ENCODE measurements around the gene HDAC4. TPM values are rescaled to one million over a fixed set of nuclear protein-coding genes. Genes with fewer than 3 reads are reported as not detected.

The HDAC4 gene
- total RNA-seq, 1 experiment from 2014 or later: 44.4 TPM

DNA sequence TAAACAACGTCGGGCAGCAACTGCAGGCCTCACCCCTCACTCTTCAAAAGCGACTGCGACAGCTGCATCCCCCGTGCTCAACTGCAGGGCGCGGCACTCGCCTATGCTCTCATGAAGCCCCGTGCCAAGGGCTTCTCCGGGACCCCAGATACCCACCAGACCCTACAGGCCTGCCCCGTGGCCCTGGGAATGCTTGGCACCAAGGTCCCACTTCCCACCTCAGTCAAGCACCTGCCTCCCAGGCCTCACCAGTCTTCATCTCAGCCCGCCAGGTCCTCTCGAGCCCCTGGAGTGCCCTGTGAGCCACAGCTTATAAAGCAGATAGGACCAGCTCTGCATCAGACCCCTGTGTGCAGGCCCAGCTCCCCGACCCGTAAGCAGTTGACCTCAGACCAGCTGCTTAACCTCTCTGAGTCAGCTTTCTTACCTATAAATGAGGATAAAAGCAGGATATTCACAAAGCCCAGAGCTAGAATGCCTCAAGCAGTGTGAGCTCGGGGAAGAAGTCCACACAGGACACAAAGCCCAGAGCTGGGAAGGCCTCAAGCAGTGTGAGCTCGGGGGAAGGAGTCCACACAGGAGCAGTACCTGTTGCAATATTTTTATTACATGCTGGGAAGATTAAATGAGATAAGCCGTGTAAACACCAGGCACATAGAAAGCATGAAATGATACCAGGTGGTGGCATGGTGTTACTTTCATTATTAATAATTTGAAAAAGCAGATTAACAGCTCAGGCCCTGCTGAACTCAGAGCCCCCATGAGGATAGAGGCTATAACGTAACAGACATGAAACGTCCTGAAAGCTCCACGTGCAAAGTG is 96.9 kb downstream of the HDAC4 start:
- ChIA-PET CTCF (interaction anchor here (0.9 to 1.7 kb wide), 3 partner anchors 8 to 12 kb away, joined by 3 to 5 read pairs (median 3); no protein-coding TSS in a partner anchor), POLR2A (interaction anchor here (1.0 kb wide), 1 partner anchor 97 kb away, joined by 3 read pairs; the partner anchor contains the start of gene HDAC4)
- no peaks in the 10 kb centered on the region for H3K9me3 Mint-ChIP-seq
- H3K4me3 Mint-ChIP-seq: no peak overlapping the region
- DNase-seq (ENCODE audit: low spot score): no peak
- H3K36me3 Mint-ChIP-seq: peaks cover 2% of the 10 kb centered on the region; the same call in 1 of the 2 replicates
- ATAC-seq: no peak
- H3K4me1 Mint-ChIP-seq: peaks cover 42% of the 10 kb centered on the region
- peak overlapping the region; percentile 90 for H3K27ac Mint-ChIP-seq
- no peaks in the 10 kb centered on the region for H3K27me3 Mint-ChIP-seq (ENCODE audit: low read depth)
- TF ChIP-seq SOX15 (CRISPR knock-in tag; IDR thresholded peaks at IDR 0.05) (no peak), PRRX2 (CRISPR knock-in tag; IDR thresholded peaks at IDR 0.05) (no peak), NR2C2 (CRISPR knock-in tag; IDR thresholded peaks at IDR 0.05) (no peak), TCF7 (CRISPR knock-in tag; IDR thresholded peaks at IDR 0.05; ENCODE audit: low read depth) (no peak), JUN (CRISPR knock-in tag; IDR thresholded peaks at IDR 0.05) (no peak), SMAD4 (CRISPR knock-in tag; IDR thresholded peaks at IDR 0.05) (no peak), FOXP1 (CRISPR knock-in tag; IDR thresholded peaks at IDR 0.05; ENCODE audit: borderline replicate concordance) (no peak), ZBTB21 (CRISPR knock-in tag; IDR thresholded peaks at IDR 0.05; ENCODE audit: borderline replicate concordance) (no peak), IRF2 (CRISPR knock-in tag; IDR thresholded peaks at IDR 0.05; ENCODE audit: borderline replicate concordance, low read depth) (no peak)
- TF ChIP-seq, protein P1, sequence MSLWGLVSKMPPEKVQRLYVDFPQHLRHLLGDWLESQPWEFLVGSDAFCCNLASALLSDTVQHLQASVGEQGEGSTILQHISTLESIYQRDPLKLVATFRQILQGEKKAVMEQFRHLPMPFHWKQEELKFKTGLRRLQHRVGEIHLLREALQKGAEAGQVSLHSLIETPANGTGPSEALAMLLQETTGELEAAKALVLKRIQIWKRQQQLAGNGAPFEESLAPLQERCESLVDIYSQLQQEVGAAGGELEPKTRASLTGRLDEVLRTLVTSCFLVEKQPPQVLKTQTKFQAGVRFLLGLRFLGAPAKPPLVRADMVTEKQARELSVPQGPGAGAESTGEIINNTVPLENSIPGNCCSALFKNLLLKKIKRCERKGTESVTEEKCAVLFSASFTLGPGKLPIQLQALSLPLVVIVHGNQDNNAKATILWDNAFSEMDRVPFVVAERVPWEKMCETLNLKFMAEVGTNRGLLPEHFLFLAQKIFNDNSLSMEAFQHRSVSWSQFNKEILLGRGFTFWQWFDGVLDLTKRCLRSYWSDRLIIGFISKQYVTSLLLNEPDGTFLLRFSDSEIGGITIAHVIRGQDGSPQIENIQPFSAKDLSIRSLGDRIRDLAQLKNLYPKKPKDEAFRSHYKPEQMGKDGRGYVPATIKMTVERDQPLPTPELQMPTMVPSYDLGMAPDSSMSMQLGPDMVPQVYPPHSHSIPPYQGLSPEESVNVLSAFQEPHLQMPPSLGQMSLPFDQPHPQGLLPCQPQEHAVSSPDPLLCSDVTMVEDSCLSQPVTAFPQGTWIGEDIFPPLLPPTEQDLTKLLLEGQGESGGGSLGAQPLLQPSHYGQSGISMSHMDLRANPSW (CRISPR knock-in tag; conservative IDR thresholded peaks at IDR 0.05; ENCODE audit: low read depth): no peak
- TF ChIP-seq, protein P2, sequence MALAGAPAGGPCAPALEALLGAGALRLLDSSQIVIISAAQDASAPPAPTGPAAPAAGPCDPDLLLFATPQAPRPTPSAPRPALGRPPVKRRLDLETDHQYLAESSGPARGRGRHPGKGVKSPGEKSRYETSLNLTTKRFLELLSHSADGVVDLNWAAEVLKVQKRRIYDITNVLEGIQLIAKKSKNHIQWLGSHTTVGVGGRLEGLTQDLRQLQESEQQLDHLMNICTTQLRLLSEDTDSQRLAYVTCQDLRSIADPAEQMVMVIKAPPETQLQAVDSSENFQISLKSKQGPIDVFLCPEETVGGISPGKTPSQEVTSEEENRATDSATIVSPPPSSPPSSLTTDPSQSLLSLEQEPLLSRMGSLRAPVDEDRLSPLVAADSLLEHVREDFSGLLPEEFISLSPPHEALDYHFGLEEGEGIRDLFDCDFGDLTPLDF (CRISPR knock-in tag; IDR thresholded peaks at IDR 0.05): no peak
- TF ChIP-seq, protein P3, sequence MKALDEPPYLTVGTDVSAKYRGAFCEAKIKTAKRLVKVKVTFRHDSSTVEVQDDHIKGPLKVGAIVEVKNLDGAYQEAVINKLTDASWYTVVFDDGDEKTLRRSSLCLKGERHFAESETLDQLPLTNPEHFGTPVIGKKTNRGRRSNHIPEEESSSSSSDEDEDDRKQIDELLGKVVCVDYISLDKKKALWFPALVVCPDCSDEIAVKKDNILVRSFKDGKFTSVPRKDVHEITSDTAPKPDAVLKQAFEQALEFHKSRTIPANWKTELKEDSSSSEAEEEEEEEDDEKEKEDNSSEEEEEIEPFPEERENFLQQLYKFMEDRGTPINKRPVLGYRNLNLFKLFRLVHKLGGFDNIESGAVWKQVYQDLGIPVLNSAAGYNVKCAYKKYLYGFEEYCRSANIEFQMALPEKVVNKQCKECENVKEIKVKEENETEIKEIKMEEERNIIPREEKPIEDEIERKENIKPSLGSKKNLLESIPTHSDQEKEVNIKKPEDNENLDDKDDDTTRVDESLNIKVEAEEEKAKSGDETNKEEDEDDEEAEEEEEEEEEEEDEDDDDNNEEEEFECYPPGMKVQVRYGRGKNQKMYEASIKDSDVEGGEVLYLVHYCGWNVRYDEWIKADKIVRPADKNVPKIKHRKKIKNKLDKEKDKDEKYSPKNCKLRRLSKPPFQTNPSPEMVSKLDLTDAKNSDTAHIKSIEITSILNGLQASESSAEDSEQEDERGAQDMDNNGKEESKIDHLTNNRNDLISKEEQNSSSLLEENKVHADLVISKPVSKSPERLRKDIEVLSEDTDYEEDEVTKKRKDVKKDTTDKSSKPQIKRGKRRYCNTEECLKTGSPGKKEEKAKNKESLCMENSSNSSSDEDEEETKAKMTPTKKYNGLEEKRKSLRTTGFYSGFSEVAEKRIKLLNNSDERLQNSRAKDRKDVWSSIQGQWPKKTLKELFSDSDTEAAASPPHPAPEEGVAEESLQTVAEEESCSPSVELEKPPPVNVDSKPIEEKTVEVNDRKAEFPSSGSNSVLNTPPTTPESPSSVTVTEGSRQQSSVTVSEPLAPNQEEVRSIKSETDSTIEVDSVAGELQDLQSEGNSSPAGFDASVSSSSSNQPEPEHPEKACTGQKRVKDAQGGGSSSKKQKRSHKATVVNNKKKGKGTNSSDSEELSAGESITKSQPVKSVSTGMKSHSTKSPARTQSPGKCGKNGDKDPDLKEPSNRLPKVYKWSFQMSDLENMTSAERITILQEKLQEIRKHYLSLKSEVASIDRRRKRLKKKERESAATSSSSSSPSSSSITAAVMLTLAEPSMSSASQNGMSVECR (CRISPR knock-in tag; IDR thresholded peaks at IDR 0.05; ENCODE audit: borderline replicate concordance): no peak
- TF ChIP-seq, protein P4, sequence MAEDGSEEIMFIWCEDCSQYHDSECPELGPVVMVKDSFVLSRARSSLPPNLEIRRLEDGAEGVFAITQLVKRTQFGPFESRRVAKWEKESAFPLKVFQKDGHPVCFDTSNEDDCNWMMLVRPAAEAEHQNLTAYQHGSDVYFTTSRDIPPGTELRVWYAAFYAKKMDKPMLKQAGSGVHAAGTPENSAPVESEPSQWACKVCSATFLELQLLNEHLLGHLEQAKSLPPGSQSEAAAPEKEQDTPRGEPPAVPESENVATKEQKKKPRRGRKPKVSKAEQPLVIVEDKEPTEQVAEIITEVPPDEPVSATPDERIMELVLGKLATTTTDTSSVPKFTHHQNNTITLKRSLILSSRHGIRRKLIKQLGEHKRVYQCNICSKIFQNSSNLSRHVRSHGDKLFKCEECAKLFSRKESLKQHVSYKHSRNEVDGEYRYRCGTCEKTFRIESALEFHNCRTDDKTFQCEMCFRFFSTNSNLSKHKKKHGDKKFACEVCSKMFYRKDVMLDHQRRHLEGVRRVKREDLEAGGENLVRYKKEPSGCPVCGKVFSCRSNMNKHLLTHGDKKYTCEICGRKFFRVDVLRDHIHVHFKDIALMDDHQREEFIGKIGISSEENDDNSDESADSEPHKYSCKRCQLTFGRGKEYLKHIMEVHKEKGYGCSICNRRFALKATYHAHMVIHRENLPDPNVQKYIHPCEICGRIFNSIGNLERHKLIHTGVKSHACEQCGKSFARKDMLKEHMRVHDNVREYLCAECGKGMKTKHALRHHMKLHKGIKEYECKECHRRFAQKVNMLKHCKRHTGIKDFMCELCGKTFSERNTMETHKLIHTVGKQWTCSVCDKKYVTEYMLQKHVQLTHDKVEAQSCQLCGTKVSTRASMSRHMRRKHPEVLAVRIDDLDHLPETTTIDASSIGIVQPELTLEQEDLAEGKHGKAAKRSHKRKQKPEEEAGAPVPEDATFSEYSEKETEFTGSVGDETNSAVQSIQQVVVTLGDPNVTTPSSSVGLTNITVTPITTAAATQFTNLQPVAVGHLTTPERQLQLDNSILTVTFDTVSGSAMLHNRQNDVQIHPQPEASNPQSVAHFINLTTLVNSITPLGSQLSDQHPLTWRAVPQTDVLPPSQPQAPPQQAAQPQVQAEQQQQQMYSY (CRISPR knock-in tag; IDR thresholded peaks at IDR 0.05): no peak
- TF ChIP-seq, protein P5, sequence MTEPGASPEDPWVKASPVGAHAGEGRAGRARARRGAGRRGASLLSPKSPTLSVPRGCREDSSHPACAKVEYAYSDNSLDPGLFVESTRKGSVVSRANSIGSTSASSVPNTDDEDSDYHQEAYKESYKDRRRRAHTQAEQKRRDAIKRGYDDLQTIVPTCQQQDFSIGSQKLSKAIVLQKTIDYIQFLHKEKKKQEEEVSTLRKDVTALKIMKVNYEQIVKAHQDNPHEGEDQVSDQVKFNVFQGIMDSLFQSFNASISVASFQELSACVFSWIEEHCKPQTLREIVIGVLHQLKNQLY (CRISPR knock-in tag; IDR thresholded peaks at IDR 0.05): no peak
- TF ChIP-seq, protein P6, sequence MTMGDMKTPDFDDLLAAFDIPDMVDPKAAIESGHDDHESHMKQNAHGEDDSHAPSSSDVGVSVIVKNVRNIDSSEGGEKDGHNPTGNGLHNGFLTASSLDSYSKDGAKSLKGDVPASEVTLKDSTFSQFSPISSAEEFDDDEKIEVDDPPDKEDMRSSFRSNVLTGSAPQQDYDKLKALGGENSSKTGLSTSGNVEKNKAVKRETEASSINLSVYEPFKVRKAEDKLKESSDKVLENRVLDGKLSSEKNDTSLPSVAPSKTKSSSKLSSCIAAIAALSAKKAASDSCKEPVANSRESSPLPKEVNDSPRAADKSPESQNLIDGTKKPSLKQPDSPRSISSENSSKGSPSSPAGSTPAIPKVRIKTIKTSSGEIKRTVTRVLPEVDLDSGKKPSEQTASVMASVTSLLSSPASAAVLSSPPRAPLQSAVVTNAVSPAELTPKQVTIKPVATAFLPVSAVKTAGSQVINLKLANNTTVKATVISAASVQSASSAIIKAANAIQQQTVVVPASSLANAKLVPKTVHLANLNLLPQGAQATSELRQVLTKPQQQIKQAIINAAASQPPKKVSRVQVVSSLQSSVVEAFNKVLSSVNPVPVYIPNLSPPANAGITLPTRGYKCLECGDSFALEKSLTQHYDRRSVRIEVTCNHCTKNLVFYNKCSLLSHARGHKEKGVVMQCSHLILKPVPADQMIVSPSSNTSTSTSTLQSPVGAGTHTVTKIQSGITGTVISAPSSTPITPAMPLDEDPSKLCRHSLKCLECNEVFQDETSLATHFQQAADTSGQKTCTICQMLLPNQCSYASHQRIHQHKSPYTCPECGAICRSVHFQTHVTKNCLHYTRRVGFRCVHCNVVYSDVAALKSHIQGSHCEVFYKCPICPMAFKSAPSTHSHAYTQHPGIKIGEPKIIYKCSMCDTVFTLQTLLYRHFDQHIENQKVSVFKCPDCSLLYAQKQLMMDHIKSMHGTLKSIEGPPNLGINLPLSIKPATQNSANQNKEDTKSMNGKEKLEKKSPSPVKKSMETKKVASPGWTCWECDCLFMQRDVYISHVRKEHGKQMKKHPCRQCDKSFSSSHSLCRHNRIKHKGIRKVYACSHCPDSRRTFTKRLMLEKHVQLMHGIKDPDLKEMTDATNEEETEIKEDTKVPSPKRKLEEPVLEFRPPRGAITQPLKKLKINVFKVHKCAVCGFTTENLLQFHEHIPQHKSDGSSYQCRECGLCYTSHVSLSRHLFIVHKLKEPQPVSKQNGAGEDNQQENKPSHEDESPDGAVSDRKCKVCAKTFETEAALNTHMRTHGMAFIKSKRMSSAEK (CRISPR knock-in tag; IDR thresholded peaks at IDR 0.05; ENCODE audit: borderline replicate concordance): no peak
- TF ChIP-seq, protein P7, sequence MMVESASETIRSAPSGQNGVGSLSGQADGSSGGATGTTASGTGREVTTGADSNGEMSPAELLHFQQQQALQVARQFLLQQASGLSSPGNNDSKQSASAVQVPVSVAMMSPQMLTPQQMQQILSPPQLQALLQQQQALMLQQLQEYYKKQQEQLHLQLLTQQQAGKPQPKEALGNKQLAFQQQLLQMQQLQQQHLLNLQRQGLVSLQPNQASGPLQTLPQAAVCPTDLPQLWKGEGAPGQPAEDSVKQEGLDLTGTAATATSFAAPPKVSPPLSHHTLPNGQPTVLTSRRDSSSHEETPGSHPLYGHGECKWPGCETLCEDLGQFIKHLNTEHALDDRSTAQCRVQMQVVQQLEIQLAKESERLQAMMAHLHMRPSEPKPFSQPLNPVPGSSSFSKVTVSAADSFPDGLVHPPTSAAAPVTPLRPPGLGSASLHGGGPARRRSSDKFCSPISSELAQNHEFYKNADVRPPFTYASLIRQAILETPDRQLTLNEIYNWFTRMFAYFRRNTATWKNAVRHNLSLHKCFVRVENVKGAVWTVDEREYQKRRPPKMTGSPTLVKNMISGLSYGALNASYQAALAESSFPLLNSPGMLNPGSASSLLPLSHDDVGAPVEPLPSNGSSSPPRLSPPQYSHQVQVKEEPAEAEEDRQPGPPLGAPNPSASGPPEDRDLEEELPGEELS (CRISPR knock-in tag; IDR thresholded peaks at IDR 0.05): no peak

Data from WTC11 (cell line).